Stimulated activated CD4-positive, alpha-beta T cell treated with anti-CD3 and anti-CD28 coated beads, TNF-alpha, amount 100 ng/mL, for 24 hours (primary cell): ENCODE measurements around the gene SLC23A3.

ENCODE experiments used
- DNase-seq, 3 experiments: peaks; one replicate each; pipeline ENCODE4 v3.0.0-alpha.2; 2020; ENCODE audit warnings: low read depth in 3 of 3

SLC23A3 gene, protein sequence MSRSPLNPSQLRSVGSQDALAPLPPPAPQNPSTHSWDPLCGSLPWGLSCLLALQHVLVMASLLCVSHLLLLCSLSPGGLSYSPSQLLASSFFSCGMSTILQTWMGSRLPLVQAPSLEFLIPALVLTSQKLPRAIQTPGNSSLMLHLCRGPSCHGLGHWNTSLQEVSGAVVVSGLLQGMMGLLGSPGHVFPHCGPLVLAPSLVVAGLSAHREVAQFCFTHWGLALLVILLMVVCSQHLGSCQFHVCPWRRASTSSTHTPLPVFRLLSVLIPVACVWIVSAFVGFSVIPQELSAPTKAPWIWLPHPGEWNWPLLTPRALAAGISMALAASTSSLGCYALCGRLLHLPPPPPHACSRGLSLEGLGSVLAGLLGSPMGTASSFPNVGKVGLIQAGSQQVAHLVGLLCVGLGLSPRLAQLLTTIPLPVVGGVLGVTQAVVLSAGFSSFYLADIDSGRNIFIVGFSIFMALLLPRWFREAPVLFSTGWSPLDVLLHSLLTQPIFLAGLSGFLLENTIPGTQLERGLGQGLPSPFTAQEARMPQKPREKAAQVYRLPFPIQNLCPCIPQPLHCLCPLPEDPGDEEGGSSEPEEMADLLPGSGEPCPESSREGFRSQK

GRCh38 chr2:219169930-219170654, at the start of gene SLC23A3:
TSS of gene SLC23A3 (minus strand) at chr2:219170029. CDS start at chr2:219169984, 45 bp downstream.
- no peak for DNase-seq

DNA sequence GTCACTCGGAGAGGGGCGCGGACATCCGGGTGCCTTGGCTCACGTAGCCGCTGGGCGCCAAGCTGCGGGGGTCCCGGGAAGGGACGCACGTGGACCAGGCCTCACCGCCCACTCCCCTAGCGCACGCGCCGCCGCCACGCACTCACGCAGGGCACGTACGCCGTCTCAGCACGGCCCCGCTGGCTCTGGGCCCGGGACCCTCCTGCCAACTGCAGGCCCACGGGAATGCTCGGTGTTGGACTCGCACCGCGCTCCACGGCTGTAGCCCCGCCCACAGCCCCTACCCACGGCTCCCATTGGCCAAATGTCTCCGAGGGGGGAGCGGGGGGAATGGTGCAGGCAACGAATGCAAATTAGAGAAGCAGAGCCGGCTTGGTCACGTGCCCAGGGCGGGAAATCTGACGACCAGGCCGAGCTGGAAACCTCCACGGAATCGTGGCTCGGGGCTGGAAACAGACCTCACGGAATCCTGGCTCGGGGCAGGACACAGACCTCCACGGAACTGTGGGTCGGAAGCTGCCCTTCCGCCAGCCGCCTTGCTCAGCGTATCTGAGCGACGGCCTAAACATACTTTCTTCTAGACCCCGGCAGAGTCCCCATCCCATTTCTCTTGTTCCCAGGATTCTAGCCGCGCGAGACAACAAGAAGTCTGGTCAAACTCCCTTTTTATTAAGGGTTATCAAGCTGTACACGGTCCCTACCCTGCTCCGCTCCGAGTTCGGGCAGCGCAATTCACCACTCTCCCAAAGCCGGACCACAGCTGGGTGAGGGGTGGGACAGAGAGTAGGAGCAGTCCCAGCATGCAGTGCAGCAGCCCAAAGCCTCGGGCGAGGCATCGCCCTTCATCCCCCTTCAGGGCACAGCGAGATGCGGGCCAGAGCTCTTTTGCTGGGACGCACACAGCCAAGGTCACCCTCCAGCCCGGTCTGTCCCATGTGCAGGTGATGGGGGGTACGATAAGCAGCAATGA, 49.2 kb upstream of the SLC23A3 start, which contains the start of gene ABCB6:
Gene ABCB6 (minus strand): TSS at position 227 of the 970 bp plus-strand sequence. CDS start 285 bp downstream, outside the sequence.
- DNase-seq, result peak; percentile 83 to 92 (median 84)

DNA sequence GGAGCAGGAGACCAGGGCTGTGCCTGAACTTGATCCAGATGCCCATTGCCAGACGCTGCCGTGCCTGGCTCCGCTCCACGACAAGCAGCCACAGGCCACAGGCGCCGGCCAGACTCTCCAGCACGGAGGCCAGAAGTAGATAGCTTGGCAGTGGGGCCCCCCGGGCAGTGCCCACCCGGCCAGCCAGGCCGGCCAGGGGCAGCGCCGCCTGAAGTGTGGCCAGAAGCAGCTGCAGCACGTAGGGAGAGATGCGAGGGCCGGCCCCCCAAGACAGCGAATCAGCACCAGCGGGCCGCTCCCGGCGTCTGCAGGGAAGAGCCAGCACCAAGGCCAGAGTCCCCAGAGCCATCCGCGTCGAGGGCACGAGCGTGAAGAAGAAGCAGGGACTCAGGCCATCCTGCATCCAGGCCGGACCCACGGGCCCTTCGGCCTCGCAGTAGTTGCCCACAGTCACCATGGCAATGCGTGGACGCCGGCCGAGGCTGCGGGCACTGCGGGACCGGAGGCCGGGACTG, 48.4 kb upstream of the SLC23A3 start:
- DNase-seq, result no peak

GRCh38 chr2:219216535-219216915, 46.7 kb upstream of the SLC23A3 start:
- DNase-seq, result no peak

GRCh38 chr2:219215871-219216534, 46.2 kb upstream of the SLC23A3 start:
- no peak for DNase-seq

GRCh38 chr2:219214786-219215185, 45.0 kb upstream of the SLC23A3 start:
- DNase-seq, result no peak

- no peak for DNase-seq
Observed at GRCh38 chr2:219214141-219214540, 44.3 kb upstream of the SLC23A3 start.

GRCh38 chr2:219213486-219214071, 43.8 kb upstream of the SLC23A3 start:
- DNase-seq, result no peak

- DNase-seq, result no peak
Observed at GRCh38 chr2:219213026-219213415, 43.2 kb upstream of the SLC23A3 start.

GRCh38 chr2:219210886-219211362, 41.1 kb upstream of the SLC23A3 start:
- no peak for DNase-seq

GRCh38 chr2:219210196-219210885, 40.5 kb upstream of the SLC23A3 start:
- no peak for DNase-seq

- DNase-seq, result no peak
Observed at GRCh38 chr2:219209236-219210195, 39.7 kb upstream of the SLC23A3 start.

- no peak for DNase-seq
Observed at GRCh38 chr2:219207884-219208740, 38.3 kb upstream of the SLC23A3 start.

- no peak for DNase-seq
Observed at GRCh38 chr2:219207134-219207883, 37.5 kb upstream of the SLC23A3 start.

DNA sequence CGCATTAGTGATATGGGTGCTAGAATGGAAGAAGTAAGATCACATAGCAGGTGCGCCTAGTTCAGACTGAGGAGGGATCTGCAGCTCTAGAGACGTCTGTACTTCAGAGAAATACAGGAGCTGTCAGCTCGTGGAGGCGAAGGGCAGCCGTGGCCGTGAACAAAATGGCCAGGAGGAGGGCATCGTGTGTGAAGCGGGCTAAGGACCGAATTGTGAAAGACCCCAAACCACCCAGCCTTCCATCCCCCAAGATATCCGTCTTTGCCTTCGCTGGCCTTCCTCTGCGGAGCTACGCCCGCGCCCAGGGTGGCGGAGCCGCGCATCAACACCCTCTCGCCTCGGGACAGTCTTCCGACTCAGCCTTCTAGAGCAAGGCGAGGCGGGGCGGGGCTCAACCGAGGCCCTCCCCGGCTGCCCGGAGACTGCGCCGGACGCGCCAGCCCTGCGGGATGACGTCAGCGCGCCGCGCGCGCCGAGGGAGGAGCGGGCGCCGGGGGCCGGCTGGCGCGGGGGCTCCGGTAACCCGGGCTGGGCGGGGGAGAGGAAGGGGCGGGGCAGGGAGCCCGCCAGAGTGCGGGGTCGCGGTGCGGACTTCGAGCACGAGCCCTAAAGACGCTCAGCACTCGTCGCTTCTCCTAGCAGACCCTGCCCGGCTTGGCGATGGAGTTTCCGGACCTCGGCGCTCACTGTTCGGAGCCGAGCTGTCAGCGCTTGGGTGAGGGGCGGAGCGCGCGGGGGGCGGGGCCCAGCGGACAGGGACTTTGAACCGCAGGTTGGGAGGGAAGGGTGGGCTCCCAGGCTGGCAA, 36.7 kb upstream of the SLC23A3 start, which contains the start of gene ZFAND2B:
Gene ZFAND2B (plus strand): TSS at position 455 of the 806 bp plus-strand sequence. CDS start 206 bp downstream, at position 661.
- peak; percentile 86 to 93 (median 90) for DNase-seq

GRCh38 chr2:219205981-219206327, 36.1 kb upstream of the SLC23A3 start:
- DNase-seq, result no peak
